Ureter (tissue), 1 donor: Measurements from ENCODE around the gene NT5DC1. TPM values are rescaled to one million over a fixed set of nuclear protein-coding genes. Genes with fewer than 3 reads are reported as not detected.
"Not testable (repeated sequence)": the region's sequence is repeated elsewhere in the genome, so short reads cannot be mapped to it uniquely, and the experiment has no call there.

Source experiments
- DNase-seq: peaks from one replicate; pipeline ENCODE4 v3.0.0-alpha.2; 2020; ENCODE audit warnings: low spot score
- total RNA-seq: library from RNA; stranded (reverse); gene quantifications from one replicate; pipeline ENCODE4 v1.2.4, GENCODE V29; 2023
- donor health status: DM: yes; HTN: yes; CAD: no.

The NT5DC1 gene
- total RNA-seq, 1 donor from 2014 or later: 41.6 TPM

- DNase-seq: peak; percentile 61
Measured at GRCh38 chr6:116278854-116279231, 178.2 kb downstream of the NT5DC1 start.

- DNase-seq: peak; percentile 98
Measured at GRCh38 chr6:116279232-116280160, 178.8 kb downstream of the NT5DC1 start, which contains the start of gene TSPYL1. Gene TSPYL1 (minus strand): TSS chr6:116279930. CDS start chr6:116279830, 100 bp downstream.

GRCh38 chr6:116280161-116280932 is 179.7 kb downstream of the NT5DC1 start:
- no peak for DNase-seq

GRCh38 chr6:116280933-116281316 is 180.3 kb downstream of the NT5DC1 start:
- DNase-seq: no peak

GRCh38 chr6:116282698-116283097 is 182.0 kb downstream of the NT5DC1 start:
- no peak for DNase-seq

GRCh38 chr6:116283191-116283590 is 182.5 kb downstream of the NT5DC1 start:
- no peak for DNase-seq

- not testable (repeated sequence) for DNase-seq
Measured at GRCh38 chr6:116284984-116285383, 184.3 kb downstream of the NT5DC1 start.

- no peak for DNase-seq
Measured at GRCh38 chr6:116286773-116287358, 186.2 kb downstream of the NT5DC1 start.

- DNase-seq: no peak
Measured at GRCh38 chr6:116287689-116288282, 187.1 kb downstream of the NT5DC1 start.

- no peak for DNase-seq
Measured at GRCh38 chr6:116289876-116290275, 189.2 kb downstream of the NT5DC1 start.

GRCh38 chr6:116290799-116291198 is 190.1 kb downstream of the NT5DC1 start:
- no peak for DNase-seq

GRCh38 chr6:116291701-116292396 is 191.2 kb downstream of the NT5DC1 start:
- DNase-seq: no peak

GRCh38 chr6:116292553-116292952 is 191.9 kb downstream of the NT5DC1 start:
- DNase-seq: no peak

- no peak for DNase-seq
Measured at GRCh38 chr6:116298273-116298672, 197.6 kb downstream of the NT5DC1 start.

- DNase-seq: no peak
Measured at GRCh38 chr6:116298973-116299372, 198.3 kb downstream of the NT5DC1 start.

Other genes starting within 250 kb of the NT5DC1 start
- gene FRK, start 40.0 kb upstream of the NT5DC1 start, total RNA-seq: 11.5 TPM
- not detected for gene COL10A1, start 25.3 kb downstream of the NT5DC1 start, total RNA-seq
- gene TSPYL4, start 153.2 kb downstream of the NT5DC1 start, total RNA-seq: 26.1 TPM
- gene TSPYL1, start 179.1 kb downstream of the NT5DC1 start, total RNA-seq: 118 TPM